ENCODE measurements around the gene UST.

- TF ChIP-seq POLR2A (IDR thresholded peaks at IDR 0.05; ENCODE audit: low read length) (no peak), GATA1 (IDR thresholded peaks at IDR 0.05; ENCODE audit: low read depth, low read length) (no peak)
These were observed 280.7 kb downstream of the UST start for GRCh38 chr6:149027484-149027883.

All from erythroblast (primary cell).